ENCODE results near the gene KSR2.

KSR2 gene

GRCh38 chr12:117469883-117470483, 498.8 kb downstream of the KSR2 start:
- Histone ChIP-seq H3K4me2 (ENCODE audit: low read length) (no peak overlapping the region), H3K27ac (no peak overlapping the region), H2AFZ (no peak overlapping the region), H3K36me3 (ENCODE audit: control insufficient read depth, insufficient read depth, low read length) (no peaks in the 10 kb centered on the region), H3K4me3 (ENCODE audit: low read depth, low read length) (no peak overlapping the region), H3K9ac (no peak overlapping the region), H3K27me3 (ENCODE audit: control insufficient read depth, insufficient read depth, low read length) (no peaks in the 10 kb centered on the region), H3K9me3 (ENCODE audit: control insufficient read depth, low read length) (no peaks in the 10 kb centered on the region), H3K4me1 (no peaks in the 10 kb centered on the region), H3K79me2 (no peaks in the 10 kb centered on the region)
- TF ChIP-seq CTCF (IDR thresholded peaks at IDR 0.05): no peak

GRCh38 chr12:117468016-117468415, 500.8 kb downstream of the KSR2 start:
- Histone ChIP-seq H3K4me1 (no peaks in the 10 kb centered on the region), H2AFZ (no peak overlapping the region), H3K27ac (no peak overlapping the region), H3K4me2 (ENCODE audit: low read length) (no peak overlapping the region), H3K79me2 (no peaks in the 10 kb centered on the region), H3K9ac (no peak overlapping the region), H3K27me3 (ENCODE audit: control insufficient read depth, insufficient read depth, low read length) (no peaks in the 10 kb centered on the region), H3K9me3 (ENCODE audit: control insufficient read depth, low read length) (no peaks in the 10 kb centered on the region), H3K4me3 (ENCODE audit: low read depth, low read length) (no peak overlapping the region), H3K36me3 (ENCODE audit: control insufficient read depth, insufficient read depth, low read length) (no peaks in the 10 kb centered on the region)
- TF ChIP-seq CTCF (IDR thresholded peaks at IDR 0.05): no peak

- H3K4me3 ChIP-seq (ENCODE audit: low read depth, low read length): no peak overlapping the region
- H3K9ac ChIP-seq: no peak overlapping the region
- no peaks in the 10 kb centered on the region for H3K27me3 ChIP-seq (ENCODE audit: control insufficient read depth, insufficient read depth, low read length)
- no peaks in the 10 kb centered on the region for H3K79me2 ChIP-seq
- no peak overlapping the region for H3K27ac ChIP-seq
- H3K4me1 ChIP-seq: no peaks in the 10 kb centered on the region
- no peak overlapping the region for H3K4me2 ChIP-seq (ENCODE audit: low read length)
- TF ChIP-seq CTCF (IDR thresholded peaks at IDR 0.05): no peak
- H3K36me3 ChIP-seq (ENCODE audit: control insufficient read depth, insufficient read depth, low read length): no peaks in the 10 kb centered on the region
- no peaks in the 10 kb centered on the region for H3K9me3 ChIP-seq (ENCODE audit: control insufficient read depth, low read length)
- H2AFZ ChIP-seq: no peak overlapping the region
Observed at GRCh38 chr12:117467588-117467987, 501.2 kb downstream of the KSR2 start.

- Histone ChIP-seq H2AFZ (no peak overlapping the region), H3K9me3 (ENCODE audit: control insufficient read depth, low read length) (no peaks in the 10 kb centered on the region), H3K36me3 (ENCODE audit: control insufficient read depth, insufficient read depth, low read length) (no peaks in the 10 kb centered on the region), H3K27me3 (ENCODE audit: control insufficient read depth, insufficient read depth, low read length) (no peaks in the 10 kb centered on the region), H3K79me2 (no peaks in the 10 kb centered on the region), H3K4me2 (ENCODE audit: low read length) (no peak overlapping the region), H3K4me1 (no peaks in the 10 kb centered on the region), H3K9ac (no peak overlapping the region), H3K27ac (no peak overlapping the region), H3K4me3 (ENCODE audit: low read depth, low read length) (no peak overlapping the region)
- TF ChIP-seq CTCF (IDR thresholded peaks at IDR 0.05): no peak
Observed at GRCh38 chr12:117466677-117467362, 502.0 kb downstream of the KSR2 start.

- Histone ChIP-seq H3K36me3 (ENCODE audit: control insufficient read depth, insufficient read depth, low read length) (no peaks in the 10 kb centered on the region), H3K4me2 (ENCODE audit: low read length) (no peak overlapping the region), H3K9me3 (ENCODE audit: control insufficient read depth, low read length) (no peaks in the 10 kb centered on the region), H3K9ac (no peak overlapping the region), H2AFZ (no peak overlapping the region), H3K79me2 (no peaks in the 10 kb centered on the region), H3K4me1 (no peaks in the 10 kb centered on the region), H3K27ac (no peak overlapping the region), H3K4me3 (ENCODE audit: low read depth, low read length) (no peak overlapping the region), H3K27me3 (ENCODE audit: control insufficient read depth, insufficient read depth, low read length) (no peaks in the 10 kb centered on the region)
- TF ChIP-seq CTCF (IDR thresholded peaks at IDR 0.05): no peak
Observed at GRCh38 chr12:117461732-117462131, 507.1 kb downstream of the KSR2 start.

All from parathyroid adenoma (tissue), 2 donors.